Measurements from ENCODE around the gene EIF3J.

Gene EIF3J

GRCh38 chr15:44595656-44596510 lies 58.9 kb downstream of the EIF3J start:
- no peak for DNase-seq

GRCh38 chr15:44596511-44597010 lies 59.6 kb downstream of the EIF3J start:
- no peak for DNase-seq

- no peak for DNase-seq
Measured at GRCh38 chr15:44598066-44598465, 61.1 kb downstream of the EIF3J start.

GRCh38 chr15:44598892-44599291 lies 61.9 kb downstream of the EIF3J start:
- no peak for DNase-seq

GRCh38 chr15:44603126-44603525 lies 66.2 kb downstream of the EIF3J start:
- DNase-seq = no peak

- DNase-seq = no peak
Measured at GRCh38 chr15:44606740-44607139, 69.8 kb downstream of the EIF3J start.

All from CD4-positive, alpha-beta T cell treated with Interleukin-17A for 4 hours (primary cell).